ENCODE measurements around the gene PREB. TPM values are rescaled to one million over a fixed set of nuclear protein-coding genes. Genes with fewer than 3 reads are reported as not detected.

Gene PREB
- polyA plus RNA-seq, 2 of the 4 experiments (the other 2 are of a cell fraction): 58.2 to 79.9 TPM

DNA sequence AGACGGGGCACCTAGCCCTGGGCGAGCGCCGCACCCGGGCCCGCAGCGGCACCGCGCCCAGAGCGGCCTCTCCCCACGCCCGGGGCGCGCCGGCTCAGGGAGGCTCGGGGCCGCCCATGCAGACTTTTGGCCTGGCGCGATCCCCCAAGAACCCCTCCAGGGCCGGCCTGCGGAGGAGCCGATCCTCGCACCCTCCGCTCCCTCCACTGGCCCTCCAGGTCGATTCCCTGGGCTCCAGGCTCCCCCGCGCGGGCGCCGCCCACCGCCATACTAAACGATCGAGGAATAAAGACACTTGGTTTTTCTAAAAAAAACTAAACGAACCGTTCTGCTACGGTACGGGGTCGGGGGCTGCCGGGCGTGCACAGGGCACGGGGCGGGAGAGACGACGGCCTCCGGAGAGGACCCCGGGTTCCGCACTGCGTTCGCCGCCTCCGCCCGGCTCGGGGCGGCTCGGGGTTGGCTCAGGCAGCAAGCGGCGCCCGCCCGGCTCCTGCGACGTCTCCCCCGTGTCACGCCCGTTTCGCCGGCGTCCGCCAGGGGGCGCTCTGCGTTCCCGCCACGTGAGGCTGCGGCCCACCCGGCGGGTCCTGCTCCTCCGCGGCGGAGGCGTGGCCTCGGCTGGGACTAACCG, 48.2 kb downstream of the PREB start:
- peak overlapping the region; percentile 90 to 91 for H3K27ac ChIP-seq
- peak; percentile 95 to 97 for DNase-seq (ENCODE audit: low read depth in 1 of 2, low spot score in 1 of 2)
- FAIRE-seq: no peak
- 2% methylated on average over 28 of the region's 81 CpGs for WGBS (ENCODE audit: missing lambda C conversion rate)
- H3K4me2 ChIP-seq: peak overlapping the region; percentile 81
- ChIA-PET CTCF (interaction anchor here (0.6 to 15.3 kb wide), 31 partner anchors 9 to 1376 kb away, joined by 3 to 253 read pairs (median 6); partner anchors contain the start of genes ABHD1, AGBL5 and OST4), POLR2A (interaction anchor here (1.0 to 1.5 kb wide), 4 partner anchors 14 to 124 kb away, joined by 3 to 8 read pairs (median 5); partner anchors contain the start of genes AGBL5 and OST4)
- no peaks in the 10 kb centered on the region for H3K9me3 ChIP-seq
- ATAC-seq: peak; percentile 73 to 89
- peak overlapping the region; percentile 70 for H3K4me3 ChIP-seq
- H3K4me1 ChIP-seq: peaks cover 17% of the 10 kb centered on the region
- TF ChIP-seq HOXB13 (CRISPR knock-in tag; IDR thresholded peaks at IDR 0.05; ENCODE audit: low read depth) (no peak), NR3C1 (IDR thresholded peaks at IDR 0.05) (no peak), JUN (IDR thresholded peaks at IDR 0.05) (peak in 1 of 2 experiments; percentile 53; a peak in 2 of 5 replicates), HOXB5 (CRISPR knock-in tag; IDR thresholded peaks at IDR 0.05) (no peak), KDM5A (IDR thresholded peaks at IDR 0.05) (peak; percentile 74), MAFK (IDR thresholded peaks at IDR 0.05; ENCODE audit: partially characterized antibody) (no peak), EP300 (IDR thresholded peaks at IDR 0.05) (no peak), ZNF302 (CRISPR knock-in tag; IDR thresholded peaks at IDR 0.05) (no peak), SREBF2 (IDR thresholded peaks at IDR 0.05) (no peak), POLR2AphosphoS2 (conservative IDR thresholded peaks at IDR 0.05; ENCODE audit: low read length) (no peak), HMGXB4 (CRISPR knock-in tag; IDR thresholded peaks at IDR 0.05; ENCODE audit: borderline replicate concordance) (no peak), ZC3H11A (IDR thresholded peaks at IDR 0.05) (no peak), RNF2 (IDR thresholded peaks at IDR 0.05; ENCODE audit: borderline replicate concordance, low read depth) (peak; percentile 33; the same call in 1 of the 2 replicates), BHLHE40 (IDR thresholded peaks at IDR 0.05; ENCODE audit: low read depth, low read length) (peak; percentile 85), TP53 (CRISPR knock-in tag; IDR thresholded peaks at IDR 0.05) (no peak), ZSCAN20 (CRISPR knock-in tag; IDR thresholded peaks at IDR 0.05) (no peak), ESRRA (IDR thresholded peaks at IDR 0.05; ENCODE audit: borderline replicate concordance, low read length) (no peak), BCL3 (IDR thresholded peaks at IDR 0.05) (0 out of 3 replicates have a peak, but pooled peaks have one; percentile 30), PHF8 (IDR thresholded peaks at IDR 0.05; ENCODE audit: borderline replicate concordance, low read depth) (peak; percentile 80), CHD4 (IDR thresholded peaks at IDR 0.05; ENCODE audit: borderline replicate concordance) (no peak), TFCP2L1 (CRISPR knock-in tag; IDR thresholded peaks at IDR 0.05) (0 out of 2 replicates have a peak, but pooled peaks have one; percentile 23), RAD21 (conservative IDR thresholded peaks at IDR 0.05 in 1 of 2, IDR thresholded peaks at IDR 0.05 in 1 of 2) (peak; percentile 31 to 63; a peak in 4 of 5 replicates), MAZ (IDR thresholded peaks at IDR 0.05; ENCODE audit: borderline replicate concordance, low read depth, low read length) (0 out of 2 replicates have a peak, but pooled peaks have one; percentile 78), FOSL2 (IDR thresholded peaks at IDR 0.05) (no peak), FOSL2 (CRISPR knock-in tag; IDR thresholded peaks at IDR 0.05) (no peak), RARB (CRISPR knock-in tag; IDR thresholded peaks at IDR 0.05) (no peak)
- TF ChIP-seq, protein P1, sequence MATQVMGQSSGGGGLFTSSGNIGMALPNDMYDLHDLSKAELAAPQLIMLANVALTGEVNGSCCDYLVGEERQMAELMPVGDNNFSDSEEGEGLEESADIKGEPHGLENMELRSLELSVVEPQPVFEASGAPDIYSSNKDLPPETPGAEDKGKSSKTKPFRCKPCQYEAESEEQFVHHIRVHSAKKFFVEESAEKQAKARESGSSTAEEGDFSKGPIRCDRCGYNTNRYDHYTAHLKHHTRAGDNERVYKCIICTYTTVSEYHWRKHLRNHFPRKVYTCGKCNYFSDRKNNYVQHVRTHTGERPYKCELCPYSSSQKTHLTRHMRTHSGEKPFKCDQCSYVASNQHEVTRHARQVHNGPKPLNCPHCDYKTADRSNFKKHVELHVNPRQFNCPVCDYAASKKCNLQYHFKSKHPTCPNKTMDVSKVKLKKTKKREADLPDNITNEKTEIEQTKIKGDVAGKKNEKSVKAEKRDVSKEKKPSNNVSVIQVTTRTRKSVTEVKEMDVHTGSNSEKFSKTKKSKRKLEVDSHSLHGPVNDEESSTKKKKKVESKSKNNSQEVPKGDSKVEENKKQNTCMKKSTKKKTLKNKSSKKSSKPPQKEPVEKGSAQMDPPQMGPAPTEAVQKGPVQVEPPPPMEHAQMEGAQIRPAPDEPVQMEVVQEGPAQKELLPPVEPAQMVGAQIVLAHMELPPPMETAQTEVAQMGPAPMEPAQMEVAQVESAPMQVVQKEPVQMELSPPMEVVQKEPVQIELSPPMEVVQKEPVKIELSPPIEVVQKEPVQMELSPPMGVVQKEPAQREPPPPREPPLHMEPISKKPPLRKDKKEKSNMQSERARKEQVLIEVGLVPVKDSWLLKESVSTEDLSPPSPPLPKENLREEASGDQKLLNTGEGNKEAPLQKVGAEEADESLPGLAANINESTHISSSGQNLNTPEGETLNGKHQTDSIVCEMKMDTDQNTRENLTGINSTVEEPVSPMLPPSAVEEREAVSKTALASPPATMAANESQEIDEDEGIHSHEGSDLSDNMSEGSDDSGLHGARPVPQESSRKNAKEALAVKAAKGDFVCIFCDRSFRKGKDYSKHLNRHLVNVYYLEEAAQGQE (IDR thresholded peaks at IDR 0.05): no peak
- TF ChIP-seq, protein P2, sequence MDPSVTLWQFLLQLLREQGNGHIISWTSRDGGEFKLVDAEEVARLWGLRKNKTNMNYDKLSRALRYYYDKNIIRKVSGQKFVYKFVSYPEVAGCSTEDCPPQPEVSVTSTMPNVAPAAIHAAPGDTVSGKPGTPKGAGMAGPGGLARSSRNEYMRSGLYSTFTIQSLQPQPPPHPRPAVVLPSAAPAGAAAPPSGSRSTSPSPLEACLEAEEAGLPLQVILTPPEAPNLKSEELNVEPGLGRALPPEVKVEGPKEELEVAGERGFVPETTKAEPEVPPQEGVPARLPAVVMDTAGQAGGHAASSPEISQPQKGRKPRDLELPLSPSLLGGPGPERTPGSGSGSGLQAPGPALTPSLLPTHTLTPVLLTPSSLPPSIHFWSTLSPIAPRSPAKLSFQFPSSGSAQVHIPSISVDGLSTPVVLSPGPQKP (IDR thresholded peaks at IDR 0.05; ENCODE audit: low read depth, low read length): no peak
- TF ChIP-seq, protein P3, sequence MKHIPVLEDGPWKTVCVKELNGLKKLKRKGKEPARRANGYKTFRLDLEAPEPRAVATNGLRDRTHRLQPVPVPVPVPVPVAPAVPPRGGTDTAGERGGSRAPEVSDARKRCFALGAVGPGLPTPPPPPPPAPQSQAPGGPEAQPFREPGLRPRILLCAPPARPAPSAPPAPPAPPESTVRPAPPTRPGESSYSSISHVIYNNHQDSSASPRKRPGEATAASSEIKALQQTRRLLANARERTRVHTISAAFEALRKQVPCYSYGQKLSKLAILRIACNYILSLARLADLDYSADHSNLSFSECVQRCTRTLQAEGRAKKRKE (CRISPR knock-in tag; IDR thresholded peaks at IDR 0.05; ENCODE audit: low read depth): no peak
- TF ChIP-seq, protein P4, sequence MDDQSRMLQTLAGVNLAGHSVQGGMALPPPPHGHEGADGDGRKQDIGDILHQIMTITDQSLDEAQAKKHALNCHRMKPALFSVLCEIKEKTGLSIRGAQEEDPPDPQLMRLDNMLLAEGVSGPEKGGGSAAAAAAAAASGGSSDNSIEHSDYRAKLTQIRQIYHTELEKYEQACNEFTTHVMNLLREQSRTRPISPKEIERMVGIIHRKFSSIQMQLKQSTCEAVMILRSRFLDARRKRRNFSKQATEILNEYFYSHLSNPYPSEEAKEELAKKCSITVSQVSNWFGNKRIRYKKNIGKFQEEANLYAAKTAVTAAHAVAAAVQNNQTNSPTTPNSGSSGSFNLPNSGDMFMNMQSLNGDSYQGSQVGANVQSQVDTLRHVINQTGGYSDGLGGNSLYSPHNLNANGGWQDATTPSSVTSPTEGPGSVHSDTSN (IDR thresholded peaks at IDR 0.05): no peak
